ENCODE measurements around the gene ARHGAP35. TPM values are rescaled to one million over a fixed set of nuclear protein-coding genes. Genes with fewer than 3 reads are reported as not detected.

Gene ARHGAP35
- polyA plus RNA-seq, 1 of the 3 experiments (the other 2 are of a cell fraction): 25.1 TPM

DNA sequence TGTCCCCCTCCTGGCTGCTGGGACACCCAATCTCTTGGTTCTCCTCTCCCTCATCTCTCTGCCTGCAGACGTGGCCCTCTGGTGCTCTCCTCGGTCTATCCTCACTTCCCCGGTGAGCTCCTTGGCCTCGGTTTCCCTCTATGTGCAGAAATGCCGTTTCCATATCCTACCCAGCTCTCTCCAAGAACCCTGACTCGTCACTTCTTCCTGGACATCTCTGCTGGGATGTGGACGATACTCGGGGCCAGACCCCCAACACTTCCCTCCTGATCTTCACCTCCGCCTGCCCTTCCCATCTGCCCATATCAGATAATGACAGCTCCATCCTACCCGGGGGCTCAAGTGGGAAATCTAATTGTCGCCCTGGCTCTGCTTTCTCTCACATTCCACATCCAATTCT lies 18.0 kb upstream of the ARHGAP35 start:
- ChIA-PET POLR2A (no interaction called here), CTCF (interaction anchor here (0.6 to 11.8 kb wide), 9 partner anchors 76 to 1830 kb away, joined by 3 to 170 read pairs (median 3); no protein-coding TSS in a partner anchor)
- 77% methylated on average over 11 of the region's 11 CpGs for WGBS (ENCODE audit: low lambda C conversion rate)
- Histone ChIP-seq H3K36me3 (replicated peaks in 1 of 2; ENCODE audit: control insufficient read depth in 1 of 2, insufficient read depth in 2 of 2, low read length in 1 of 2) (peaks cover 14 to 17% of the 10 kb centered on the region in 2 experiments), H3K9me2 (no peaks in the 10 kb centered on the region), H3K27me3 (ENCODE audit: insufficient read depth) (no peaks in the 10 kb centered on the region), H3F3A (replicated peaks; ENCODE audit: insufficient read depth) (peaks cover 24% of the 10 kb centered on the region), H3K9ac (no peak overlapping the region), H3K27ac (ENCODE audit: low read depth in 2 of 2, low read length in 1 of 2) (no peak overlapping the region), H3K4me1 (ENCODE audit: control insufficient read depth in 1 of 2, insufficient read depth in 2 of 2, low read depth in 1 of 2, low read length in 1 of 2) (peaks cover 0 to 5% of the 10 kb centered on the region in 2 experiments; a peak in 1 of 4 replicates), H3K9me3 (no peaks in the 10 kb centered on the region), H3K79me2 (ENCODE audit: insufficient read depth) (peaks cover 67% of the 10 kb centered on the region), H3K4me3 (ENCODE audit: low read depth in 2 of 2, low read length in 1 of 2) (no peak overlapping the region), H4K20me1 (ENCODE audit: insufficient read depth) (peaks cover 4% of the 10 kb centered on the region; the same call in 1 of the 2 replicates), H3K4me2 (no peak overlapping the region), H2AFZ (ENCODE audit: low read depth) (no peak overlapping the region)
- TF ChIP-seq, protein P1, sequence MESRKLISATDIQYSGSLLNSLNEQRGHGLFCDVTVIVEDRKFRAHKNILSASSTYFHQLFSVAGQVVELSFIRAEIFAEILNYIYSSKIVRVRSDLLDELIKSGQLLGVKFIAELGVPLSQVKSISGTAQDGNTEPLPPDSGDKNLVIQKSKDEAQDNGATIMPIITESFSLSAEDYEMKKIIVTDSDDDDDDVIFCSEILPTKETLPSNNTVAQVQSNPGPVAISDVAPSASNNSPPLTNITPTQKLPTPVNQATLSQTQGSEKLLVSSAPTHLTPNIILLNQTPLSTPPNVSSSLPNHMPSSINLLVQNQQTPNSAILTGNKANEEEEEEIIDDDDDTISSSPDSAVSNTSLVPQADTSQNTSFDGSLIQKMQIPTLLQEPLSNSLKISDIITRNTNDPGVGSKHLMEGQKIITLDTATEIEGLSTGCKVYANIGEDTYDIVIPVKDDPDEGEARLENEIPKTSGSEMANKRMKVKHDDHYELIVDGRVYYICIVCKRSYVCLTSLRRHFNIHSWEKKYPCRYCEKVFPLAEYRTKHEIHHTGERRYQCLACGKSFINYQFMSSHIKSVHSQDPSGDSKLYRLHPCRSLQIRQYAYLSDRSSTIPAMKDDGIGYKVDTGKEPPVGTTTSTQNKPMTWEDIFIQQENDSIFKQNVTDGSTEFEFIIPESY (IDR thresholded peaks at IDR 0.05; ENCODE audit: borderline replicate concordance, low read depth): no peak
- TF ChIP-seq, protein P2, sequence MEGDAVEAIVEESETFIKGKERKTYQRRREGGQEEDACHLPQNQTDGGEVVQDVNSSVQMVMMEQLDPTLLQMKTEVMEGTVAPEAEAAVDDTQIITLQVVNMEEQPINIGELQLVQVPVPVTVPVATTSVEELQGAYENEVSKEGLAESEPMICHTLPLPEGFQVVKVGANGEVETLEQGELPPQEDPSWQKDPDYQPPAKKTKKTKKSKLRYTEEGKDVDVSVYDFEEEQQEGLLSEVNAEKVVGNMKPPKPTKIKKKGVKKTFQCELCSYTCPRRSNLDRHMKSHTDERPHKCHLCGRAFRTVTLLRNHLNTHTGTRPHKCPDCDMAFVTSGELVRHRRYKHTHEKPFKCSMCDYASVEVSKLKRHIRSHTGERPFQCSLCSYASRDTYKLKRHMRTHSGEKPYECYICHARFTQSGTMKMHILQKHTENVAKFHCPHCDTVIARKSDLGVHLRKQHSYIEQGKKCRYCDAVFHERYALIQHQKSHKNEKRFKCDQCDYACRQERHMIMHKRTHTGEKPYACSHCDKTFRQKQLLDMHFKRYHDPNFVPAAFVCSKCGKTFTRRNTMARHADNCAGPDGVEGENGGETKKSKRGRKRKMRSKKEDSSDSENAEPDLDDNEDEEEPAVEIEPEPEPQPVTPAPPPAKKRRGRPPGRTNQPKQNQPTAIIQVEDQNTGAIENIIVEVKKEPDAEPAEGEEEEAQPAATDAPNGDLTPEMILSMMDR (IDR thresholded peaks at IDR 0.05): no peak
- TF ChIP-seq TAF1 (IDR thresholded peaks at IDR 0.05; ENCODE audit: borderline replicate concordance, low read depth, low read length) (no peak), RFX5 (IDR thresholded peaks at IDR 0.05; ENCODE audit: low read length) (no peak), SMC3 (IDR thresholded peaks at IDR 0.05; ENCODE audit: low read depth, low read length) (no peak), RAD21 (IDR thresholded peaks at IDR 0.05; ENCODE audit: low read length) (no peak)
- DNase-seq: no peak

DNA sequence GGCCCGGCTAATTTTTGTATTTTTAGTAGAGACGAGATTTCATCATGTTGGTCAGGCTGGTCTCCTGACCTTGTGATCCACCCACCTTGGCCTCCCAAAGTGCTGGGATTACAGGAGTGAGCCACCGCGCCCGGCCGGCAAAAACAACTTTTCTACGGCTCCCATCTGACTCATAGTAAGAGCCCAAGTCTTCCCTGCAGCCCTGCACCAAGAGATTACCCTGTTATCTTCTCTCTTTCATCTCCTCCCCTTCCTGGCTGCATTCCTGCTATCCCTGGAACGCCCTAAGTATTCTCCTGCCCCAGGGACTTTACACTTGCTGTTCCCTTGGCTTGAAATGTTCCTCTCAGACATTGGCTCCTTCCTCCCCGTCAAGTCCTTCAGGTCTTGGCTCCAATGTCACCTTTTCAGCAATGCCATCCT lies 16.7 kb upstream of the ARHGAP35 start:
- Histone ChIP-seq H3K36me3 (replicated peaks in 1 of 2; ENCODE audit: control insufficient read depth in 1 of 2, insufficient read depth in 2 of 2, low read length in 1 of 2) (peaks cover 10 to 18% of the 10 kb centered on the region in 2 experiments), H3K4me3 (ENCODE audit: low read depth in 2 of 2, low read length in 1 of 2) (no peak overlapping the region), H3K27me3 (ENCODE audit: insufficient read depth) (no peaks in the 10 kb centered on the region), H3K4me2 (no peak overlapping the region), H3F3A (replicated peaks; ENCODE audit: insufficient read depth) (peaks cover 29% of the 10 kb centered on the region), H4K20me1 (ENCODE audit: insufficient read depth) (peaks cover 13% of the 10 kb centered on the region), H3K9me2 (no peaks in the 10 kb centered on the region), H3K79me2 (ENCODE audit: insufficient read depth) (peaks cover 80% of the 10 kb centered on the region), H3K9ac (no peak overlapping the region), H3K27ac (ENCODE audit: low read depth in 2 of 2, low read length in 1 of 2) (no peak overlapping the region), H2AFZ (ENCODE audit: low read depth) (no peak overlapping the region), H3K9me3 (no peaks in the 10 kb centered on the region), H3K4me1 (ENCODE audit: control insufficient read depth in 1 of 2, insufficient read depth in 2 of 2, low read depth in 1 of 2, low read length in 1 of 2) (peaks cover 0 to 5% of the 10 kb centered on the region in 2 experiments; a peak in 2 of 4 replicates)
- ChIA-PET POLR2A (no interaction called here), CTCF (interaction anchor here (0.5 to 11.8 kb wide), 10 partner anchors 13 to 288 kb away, joined by 3 to 170 read pairs (median 3); no protein-coding TSS in a partner anchor)
- 91% methylated on average over 9 of the region's 9 CpGs for WGBS (ENCODE audit: low lambda C conversion rate)
- DNase-seq: no peak
- no peak for TF ChIP-seq GABPA (IDR thresholded peaks at IDR 0.05; ENCODE audit: low read depth)
- TF ChIP-seq TCF12 (IDR thresholded peaks at IDR 0.05): no peak
- no peak for TF ChIP-seq MEF2A (IDR thresholded peaks at IDR 0.05; ENCODE audit: borderline replicate concordance, low read depth)
- TF ChIP-seq EP300 (IDR thresholded peaks at IDR 0.05; ENCODE audit: borderline replicate concordance in 1 of 2, low read depth in 1 of 2, low read length in 1 of 2): no peak
- no peak for TF ChIP-seq RCOR1 (IDR thresholded peaks at IDR 0.05; ENCODE audit: low read length)
- TF ChIP-seq, protein P3, sequence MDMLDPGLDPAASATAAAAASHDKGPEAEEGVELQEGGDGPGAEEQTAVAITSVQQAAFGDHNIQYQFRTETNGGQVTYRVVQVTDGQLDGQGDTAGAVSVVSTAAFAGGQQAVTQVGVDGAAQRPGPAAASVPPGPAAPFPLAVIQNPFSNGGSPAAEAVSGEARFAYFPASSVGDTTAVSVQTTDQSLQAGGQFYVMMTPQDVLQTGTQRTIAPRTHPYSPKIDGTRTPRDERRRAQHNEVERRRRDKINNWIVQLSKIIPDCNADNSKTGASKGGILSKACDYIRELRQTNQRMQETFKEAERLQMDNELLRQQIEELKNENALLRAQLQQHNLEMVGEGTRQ (IDR thresholded peaks at IDR 0.05; ENCODE audit: borderline replicate concordance, low read depth, low read length): no peak
- TF ChIP-seq, protein P4, sequence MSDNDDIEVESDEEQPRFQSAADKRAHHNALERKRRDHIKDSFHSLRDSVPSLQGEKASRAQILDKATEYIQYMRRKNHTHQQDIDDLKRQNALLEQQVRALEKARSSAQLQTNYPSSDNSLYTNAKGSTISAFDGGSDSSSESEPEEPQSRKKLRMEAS (IDR thresholded peaks at IDR 0.05; ENCODE audit: low read depth): no peak
- TF ChIP-seq, protein P5, sequence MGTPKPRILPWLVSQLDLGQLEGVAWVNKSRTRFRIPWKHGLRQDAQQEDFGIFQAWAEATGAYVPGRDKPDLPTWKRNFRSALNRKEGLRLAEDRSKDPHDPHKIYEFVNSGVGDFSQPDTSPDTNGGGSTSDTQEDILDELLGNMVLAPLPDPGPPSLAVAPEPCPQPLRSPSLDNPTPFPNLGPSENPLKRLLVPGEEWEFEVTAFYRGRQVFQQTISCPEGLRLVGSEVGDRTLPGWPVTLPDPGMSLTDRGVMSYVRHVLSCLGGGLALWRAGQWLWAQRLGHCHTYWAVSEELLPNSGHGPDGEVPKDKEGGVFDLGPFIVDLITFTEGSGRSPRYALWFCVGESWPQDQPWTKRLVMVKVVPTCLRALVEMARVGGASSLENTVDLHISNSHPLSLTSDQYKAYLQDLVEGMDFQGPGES (IDR thresholded peaks at IDR 0.05; ENCODE audit: low read depth, low read length): no peak
- TF ChIP-seq EZH2phosphoT487 (IDR thresholded peaks at IDR 0.05; ENCODE audit: borderline replicate concordance, low read depth): no peak
- TF ChIP-seq TAF1 (IDR thresholded peaks at IDR 0.05; ENCODE audit: borderline replicate concordance, low read depth, low read length): no peak
- no peak for TF ChIP-seq NFIC (IDR thresholded peaks at IDR 0.05; ENCODE audit: borderline replicate concordance)
- TF ChIP-seq FOXM1 (IDR thresholded peaks at IDR 0.05; ENCODE audit: low read depth): no peak
- TF ChIP-seq, protein P1 (IDR thresholded peaks at IDR 0.05; ENCODE audit: borderline replicate concordance, low read depth): no peak
- TF ChIP-seq JUND (IDR thresholded peaks at IDR 0.05): no peak
